SK-N-SH (cell line): Measurements from ENCODE around the gene PCED1B. TPM values are rescaled to one million over a fixed set of nuclear protein-coding genes. Genes with fewer than 3 reads are reported as not detected.
A peak's percentile ranks its signal among the peaks of the same experiment; 100 is the strongest.

ENCODE experiments used
- CTCF ChIA-PET: fragments of 300-600, 350-600 bp; formaldehyde crosslinking; extraction: SDS; loops from one replicate; lab custom pipeline; 2021; lab: Yijun Ruan, JAX
- POLR2A ChIA-PET: fragments of 350-600 bp; sonication (Branson Sonifier 250); formaldehyde crosslinking; extraction: SDS; loops from one replicate; lab custom pipeline; 2020; ENCODE audit warnings: antibody characterized with exemption, inconsistent platforms; lab: Yijun Ruan, JAX
- DNase-seq: peaks from one replicate; pipeline ENCODE4 v3.0.0; 2012
- H2AFZ ChIP-seq: fragments of 200-600 bp; sonication (generic); 2 replicates; pipeline ENCODE4 v1.8.1; 2016; ENCODE audit warnings: antibody characterized with exemption, mild to moderate bottlenecking, low read depth
- H3F3A ChIP-seq: fragments of 200-600 bp; sonication (generic); replicated peaks from 2 replicates; pipeline ENCODE3; 2016; ENCODE audit warnings: antibody characterized with exemption, mild to moderate bottlenecking; ENCODE audit not compliant: insufficient read depth
- H3K27ac ChIP-seq, 2 experiments: fragments of 200-500 bp in 1 of 2; fragments of 200-600 bp in 1 of 2; sonication (Bioruptor generic) in 1 of 2; sonication (generic), shearing (Covaris generic) in 1 of 2; 2 replicates each; pipeline versions ENCODE4 v1.5.1 to v1.6.1; 2014 to 2016; ENCODE audit warnings: low read depth in 2 of 2, inconsistent platforms in 1 of 2, low read length in 1 of 2, mild to moderate bottlenecking in 1 of 2, mixed read lengths in 1 of 2
- H3K27me3 ChIP-seq: fragments of 200-600 bp; sonication (generic), shearing (Covaris generic); 2 replicates; pipeline ENCODE4 v1.6.1; 2016; ENCODE audit warnings: mixed run types; ENCODE audit not compliant: insufficient read depth
- H3K36me3 ChIP-seq, 2 experiments: fragments of 200-500 bp in 1 of 2; fragments of 200-600 bp in 1 of 2; sonication (Bioruptor generic) in 1 of 2; sonication (generic) in 1 of 2; replicated peaks in 1 of 2; 2 replicates each; pipeline versions ENCODE3 to v1.5.1; 2014 to 2016; ENCODE audit warnings: low read length in 1 of 2, mild to moderate bottlenecking in 1 of 2; ENCODE audit not compliant: insufficient read depth in 2 of 2, control insufficient read depth in 1 of 2
- H3K4me1 ChIP-seq, 2 experiments: fragments of 200-500 bp in 1 of 2; fragments of 200-600 bp in 1 of 2; sonication (Bioruptor generic) in 1 of 2; sonication (generic), shearing (Covaris generic) in 1 of 2; 2 replicates each; pipeline versions ENCODE4 v1.5.1 to v1.6.1; 2014 to 2016; ENCODE audit warnings: low read depth in 1 of 2, low read length in 1 of 2, mixed run types in 1 of 2; ENCODE audit not compliant: insufficient read depth in 2 of 2, control insufficient read depth in 1 of 2
- H3K4me2 ChIP-seq: fragments of 200-600 bp; sonication (generic), shearing (Covaris generic); 2 replicates; pipeline ENCODE4 v1.6.1; 2017; ENCODE audit warnings: mixed run types
- H3K4me3 ChIP-seq, 2 experiments: fragments of 200-500 bp in 1 of 2; fragments of 200-600 bp in 1 of 2; sonication (Bioruptor generic) in 1 of 2; sonication (generic), shearing (Covaris generic) in 1 of 2; 2 replicates each; pipeline versions ENCODE4 v1.5.1 to v1.8.1; 2014 to 2016; ENCODE audit warnings: low read depth in 2 of 2, inconsistent platforms in 1 of 2, low read length in 1 of 2, mild to moderate bottlenecking in 1 of 2, mixed read lengths in 1 of 2, moderate library complexity in 1 of 2
- H3K79me2 ChIP-seq: fragments of 200-600 bp; sonication (generic); 2 replicates; pipeline ENCODE4 v1.8.1; 2017; ENCODE audit warnings: mild to moderate bottlenecking; ENCODE audit not compliant: insufficient read depth
- H3K9ac ChIP-seq: fragments of 200-600 bp; sonication (generic); 2 replicates; pipeline ENCODE4 v1.6.1; 2017; ENCODE audit warnings: mixed run types
- H3K9me2 ChIP-seq: fragments of 200-600 bp; sonication (generic); 2 replicates; pipeline ENCODE4 v1.6.1; 2017; ENCODE audit warnings: mixed run types
- H3K9me3 ChIP-seq: fragments of 200-600 bp; sonication (generic); 2 replicates; pipeline ENCODE4 v1.6.1; 2017; ENCODE audit warnings: mixed run types, mild to moderate bottlenecking, moderate library complexity
- H4K20me1 ChIP-seq: fragments of 200-600 bp; sonication (generic); 2 replicates; pipeline ENCODE4 v1.6.1; 2017; ENCODE audit warnings: mild to moderate bottlenecking, mixed run types; ENCODE audit not compliant: insufficient read depth
- CHD2 ChIP-seq: fragments of 150-350 bp; IDR thresholded peaks from 2 replicates; pipeline ENCODE4 v1.6.1; 2018; ENCODE audit warnings: low read length; ENCODE audit not compliant: partially characterized antibody
- EP300 ChIP-seq, 2 experiments: IDR thresholded peaks; 2 replicates each; pipeline versions ENCODE4 v1.4.0 to v1.6.1; 2012; ENCODE audit warnings: borderline replicate concordance in 1 of 2, low read depth in 1 of 2, low read length in 1 of 2
- FOSL2 ChIP-seq: IDR thresholded peaks from 2 replicates; pipeline ENCODE4 v1.4.0; 2012; ENCODE audit warnings: low read depth, mild to moderate bottlenecking, moderate library complexity, borderline replicate concordance
- FOXJ3 ChIP-seq: sonication (generic); formaldehyde crosslinking; IDR thresholded peaks from 2 replicates; pipeline ENCODE4 v1.5.1; 2020; ENCODE audit warnings: mild to moderate bottlenecking, missing genetic modification reagents
- MEF2A ChIP-seq: IDR thresholded peaks from 2 replicates; pipeline ENCODE4 v1.4.0; 2012; ENCODE audit warnings: low read depth, borderline replicate concordance
- MXI1 ChIP-seq: IDR thresholded peaks from 2 replicates; pipeline ENCODE4 v1.6.1; 2012; ENCODE audit warnings: mild to moderate bottlenecking, low read depth, low read length, improper control_type of control experiment
- NFIC ChIP-seq: IDR thresholded peaks from 2 replicates; pipeline ENCODE4 v1.4.0; 2012; ENCODE audit warnings: borderline replicate concordance
- NRF1 ChIP-seq: IDR thresholded peaks from 2 replicates; pipeline ENCODE4 v1.6.1; 2012; ENCODE audit warnings: low read depth, mild to moderate bottlenecking, low read length
- POLR2AphosphoS5 ChIP-seq: IDR thresholded peaks from 2 replicates; pipeline ENCODE4 v1.6.1; 2012; ENCODE audit warnings: low read depth, low read length
- TCF12 ChIP-seq: IDR thresholded peaks from 2 replicates; pipeline ENCODE4 v1.4.0; 2012
- TEAD4 ChIP-seq: IDR thresholded peaks from 2 replicates; pipeline ENCODE4 v1.4.0; 2012; ENCODE audit warnings: mild to moderate bottlenecking, borderline replicate concordance; ENCODE audit not compliant: insufficient read depth
- WGBS: methylation state at CpG from one replicate; pipeline ENCODE4 v1.1.6; 2017; ENCODE audit warnings: low lambda C conversion rate; 5-methylcytosine and 5-hydroxymethylcytosine counted together
- polyA plus RNA-seq, 3 experiments: library from polyadenylated mRNA; depleted of rRNA; stranded (reverse); fragments of >200 nt; gene quantifications; 2 replicates each; pipeline ENCODE4 v1.2.3, GENCODE V29; 2012
- TF ChIP-seq, protein P1 (sequence below): fragments of 200-600 bp; sonication (generic); IDR thresholded peaks from 2 replicates; pipeline ENCODE4 v1.6.1; 2017; ENCODE audit warnings: antibody characterized with exemption, mild to moderate bottlenecking, moderate library complexity
- TF ChIP-seq, protein P2 (sequence below): IDR thresholded peaks from 2 replicates; pipeline ENCODE4 v1.4.0; 2012; ENCODE audit warnings: low read depth
- TF ChIP-seq, protein P3 (sequence below): fragments of 150-350 bp; IDR thresholded peaks from 2 replicates; pipeline ENCODE4 v1.6.1; 2016; ENCODE audit warnings: mild to moderate bottlenecking, low read depth, low read length
- TF ChIP-seq, protein P4 (sequence below): fragments of 150-350 bp; IDR thresholded peaks from 2 replicates; pipeline ENCODE4 v1.6.1; 2017; ENCODE audit warnings: antibody characterized with exemption, low read length, low read depth, borderline replicate concordance

PCED1B gene
- polyA plus RNA-seq, 1 of the 3 experiments (the other 2 are of a cell fraction), result 0.21 TPM

DNA sequence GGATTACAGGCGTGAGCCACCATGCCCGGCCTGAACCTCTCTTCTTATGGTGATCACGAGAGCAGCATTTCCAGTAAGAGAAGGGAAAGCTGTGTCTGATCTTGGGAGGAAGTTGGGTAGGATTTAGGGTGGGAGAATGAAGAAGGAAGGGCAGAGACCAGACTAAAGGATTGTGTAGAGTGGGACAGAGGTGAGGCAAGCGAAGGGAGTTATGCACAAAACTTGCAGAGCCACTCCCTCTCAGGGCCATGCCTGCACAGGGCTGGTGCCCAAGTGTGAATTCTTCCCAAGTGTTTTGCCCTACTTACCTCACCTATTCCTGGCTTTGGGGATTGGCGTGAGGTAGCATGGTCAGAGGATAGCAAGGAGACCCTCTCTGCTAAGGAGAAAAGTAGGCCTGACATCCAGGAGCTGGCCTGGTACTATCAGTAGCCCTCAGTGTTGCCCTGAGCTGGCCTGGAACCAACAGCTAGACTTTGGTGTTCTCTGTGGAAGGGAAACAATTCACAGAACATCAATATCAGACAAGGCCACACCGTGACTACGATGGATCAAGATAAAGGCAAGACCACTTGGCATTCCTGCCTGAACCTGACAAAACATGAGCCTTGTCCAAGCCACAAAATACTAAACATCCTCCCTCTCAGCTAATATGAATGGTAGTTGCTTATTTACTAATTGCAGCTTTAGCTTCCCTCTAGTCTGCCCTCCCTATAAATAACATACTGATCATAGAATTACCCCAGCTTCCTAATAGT, 201.3 kb downstream of the PCED1B start:
- CTCF ChIA-PET, result no interaction called here
- H3K36me3 ChIP-seq, result no peaks in the 10 kb centered on the region
- TF ChIP-seq, protein P1, sequence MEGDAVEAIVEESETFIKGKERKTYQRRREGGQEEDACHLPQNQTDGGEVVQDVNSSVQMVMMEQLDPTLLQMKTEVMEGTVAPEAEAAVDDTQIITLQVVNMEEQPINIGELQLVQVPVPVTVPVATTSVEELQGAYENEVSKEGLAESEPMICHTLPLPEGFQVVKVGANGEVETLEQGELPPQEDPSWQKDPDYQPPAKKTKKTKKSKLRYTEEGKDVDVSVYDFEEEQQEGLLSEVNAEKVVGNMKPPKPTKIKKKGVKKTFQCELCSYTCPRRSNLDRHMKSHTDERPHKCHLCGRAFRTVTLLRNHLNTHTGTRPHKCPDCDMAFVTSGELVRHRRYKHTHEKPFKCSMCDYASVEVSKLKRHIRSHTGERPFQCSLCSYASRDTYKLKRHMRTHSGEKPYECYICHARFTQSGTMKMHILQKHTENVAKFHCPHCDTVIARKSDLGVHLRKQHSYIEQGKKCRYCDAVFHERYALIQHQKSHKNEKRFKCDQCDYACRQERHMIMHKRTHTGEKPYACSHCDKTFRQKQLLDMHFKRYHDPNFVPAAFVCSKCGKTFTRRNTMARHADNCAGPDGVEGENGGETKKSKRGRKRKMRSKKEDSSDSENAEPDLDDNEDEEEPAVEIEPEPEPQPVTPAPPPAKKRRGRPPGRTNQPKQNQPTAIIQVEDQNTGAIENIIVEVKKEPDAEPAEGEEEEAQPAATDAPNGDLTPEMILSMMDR, result no peak
- TF ChIP-seq NRF1 (no peak), NFIC (no peak), EP300 (IDR thresholded peaks at IDR 0.05; ENCODE audit: borderline replicate concordance in 1 of 2, low read depth in 1 of 2, low read length in 1 of 2) (no peak), CHD2 (no peak), MEF2A (no peak), FOXJ3 (CRISPR knock-in tag) (no peak), TCF12 (no peak), FOSL2 (no peak), MXI1 (no peak), TEAD4 (no peak), POLR2AphosphoS5 (no peak)
- TF ChIP-seq, protein P2, sequence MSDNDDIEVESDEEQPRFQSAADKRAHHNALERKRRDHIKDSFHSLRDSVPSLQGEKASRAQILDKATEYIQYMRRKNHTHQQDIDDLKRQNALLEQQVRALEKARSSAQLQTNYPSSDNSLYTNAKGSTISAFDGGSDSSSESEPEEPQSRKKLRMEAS, result no peak
- TF ChIP-seq, protein P3, sequence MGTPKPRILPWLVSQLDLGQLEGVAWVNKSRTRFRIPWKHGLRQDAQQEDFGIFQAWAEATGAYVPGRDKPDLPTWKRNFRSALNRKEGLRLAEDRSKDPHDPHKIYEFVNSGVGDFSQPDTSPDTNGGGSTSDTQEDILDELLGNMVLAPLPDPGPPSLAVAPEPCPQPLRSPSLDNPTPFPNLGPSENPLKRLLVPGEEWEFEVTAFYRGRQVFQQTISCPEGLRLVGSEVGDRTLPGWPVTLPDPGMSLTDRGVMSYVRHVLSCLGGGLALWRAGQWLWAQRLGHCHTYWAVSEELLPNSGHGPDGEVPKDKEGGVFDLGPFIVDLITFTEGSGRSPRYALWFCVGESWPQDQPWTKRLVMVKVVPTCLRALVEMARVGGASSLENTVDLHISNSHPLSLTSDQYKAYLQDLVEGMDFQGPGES, result no peak
- TF ChIP-seq, protein P4, sequence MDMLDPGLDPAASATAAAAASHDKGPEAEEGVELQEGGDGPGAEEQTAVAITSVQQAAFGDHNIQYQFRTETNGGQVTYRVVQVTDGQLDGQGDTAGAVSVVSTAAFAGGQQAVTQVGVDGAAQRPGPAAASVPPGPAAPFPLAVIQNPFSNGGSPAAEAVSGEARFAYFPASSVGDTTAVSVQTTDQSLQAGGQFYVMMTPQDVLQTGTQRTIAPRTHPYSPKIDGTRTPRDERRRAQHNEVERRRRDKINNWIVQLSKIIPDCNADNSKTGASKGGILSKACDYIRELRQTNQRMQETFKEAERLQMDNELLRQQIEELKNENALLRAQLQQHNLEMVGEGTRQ, result no peak
- H3K9ac ChIP-seq, result no peak overlapping the region
- POLR2A ChIA-PET, result no interaction called here
- H3K27me3 ChIP-seq, result peaks cover 6% of the 10 kb centered on the region; the same call in 1 of the 2 replicates
- H3K9me3 ChIP-seq, result no peaks in the 10 kb centered on the region
- H2AFZ ChIP-seq, result no peak overlapping the region
- H3K4me2 ChIP-seq, result no peak overlapping the region
- 27% methylated on average over 7 of the region's 7 CpGs for WGBS
- H3K4me1 ChIP-seq, result 0 out of 4 replicates have a peak, but pooled peaks cover 0 to 9% of the 10 kb centered on the region in 2 experiments
- no peak for DNase-seq
- H4K20me1 ChIP-seq, result no peaks in the 10 kb centered on the region
- no peaks in the 10 kb centered on the region for H3K9me2 ChIP-seq
- no peaks in the 10 kb centered on the region for H3K79me2 ChIP-seq
- H3K4me3 ChIP-seq, result no peak overlapping the region
- peaks cover 3% of the 10 kb centered on the region for H3F3A ChIP-seq
- H3K27ac ChIP-seq, result peak overlapping the region in 1 of 2 experiments; percentile 70; a peak in 1 of 4 replicates
